DMS79 (cell line): Measurements from ENCODE around the gene SVOP.
"Not testable (repeated sequence)": the region's sequence is repeated elsewhere in the genome, so short reads cannot be mapped to it uniquely, and the experiment has no call there.

ENCODE experiments used
- DNase-seq: peaks from one replicate; lab custom pipeline; 2025; lab: John Stamatoyannopoulos, UW

The SVOP gene

GRCh38 chr12:108886873-108887629 is 133.8 kb downstream of the SVOP start:
- DNase-seq = no peak

- no peak for DNase-seq
These were observed 136.5 kb downstream of the SVOP start for GRCh38 chr12:108884116-108885012.

GRCh38 chr12:108881953-108882352 is 138.9 kb downstream of the SVOP start:
- DNase-seq = no peak

GRCh38 chr12:108879615-108880254 is 141.1 kb downstream of the SVOP start, which contains the start of gene DAO:
Gene DAO, plus strand, starts transcription at chr12:108880092. Its CDS starts 4,915 bp downstream, at chr12:108885007.
- no peak for DNase-seq

- no peak for DNase-seq
These were observed 144.3 kb downstream of the SVOP start for GRCh38 chr12:108876550-108876949.

- DNase-seq = no peak
These were observed 145.0 kb downstream of the SVOP start for GRCh38 chr12:108875682-108876361.

GRCh38 chr12:108875280-108875679 is 145.6 kb downstream of the SVOP start:
- DNase-seq = no peak

- DNase-seq = no peak
These were observed 152.1 kb downstream of the SVOP start for GRCh38 chr12:108868781-108869180.

GRCh38 chr12:108866083-108866482 is 154.8 kb downstream of the SVOP start:
- not testable (repeated sequence) for DNase-seq

- no peak for DNase-seq
These were observed 155.7 kb downstream of the SVOP start for GRCh38 chr12:108865169-108865568.

- no peak for DNase-seq
These were observed 158.3 kb downstream of the SVOP start for GRCh38 chr12:108862588-108862959.

- no peak for DNase-seq
These were observed 158.8 kb downstream of the SVOP start for GRCh38 chr12:108861878-108862587.

- DNase-seq = no peak
These were observed 160.4 kb downstream of the SVOP start for GRCh38 chr12:108860443-108860842.

- no peak for DNase-seq
These were observed 161.0 kb downstream of the SVOP start for GRCh38 chr12:108859923-108860291.

- DNase-seq = not testable (repeated sequence)
These were observed 161.5 kb downstream of the SVOP start for GRCh38 chr12:108859141-108859922.

GRCh38 chr12:108858311-108859074 is 162.4 kb downstream of the SVOP start:
- no peak for DNase-seq
